HepG2 (cell line): Measurements from ENCODE around the gene ZFPL1. TPM values are rescaled to one million over a fixed set of nuclear protein-coding genes. Genes with fewer than 3 reads are reported as not detected.

Source experiments
- ATAC-seq: fragments of 200-7000 bp; cut with Tn5 transposase; 3 replicates; pipeline ENCODE4 v1.9.1; 2020; ENCODE audit warnings: mild to moderate bottlenecking, moderate library complexity
- BruUV-seq: library from RNA; stranded (reverse); fragments of 400-500 nt; replicated peaks from 2 replicates; lab custom pipeline; 2021; lab: Mats Ljungman, UMichigan
- CTCF ChIA-PET: fragments of 300-600 bp; formaldehyde crosslinking; extraction: SDS; loops from one replicate; lab custom pipeline; 2021; ENCODE audit warnings: low total read pairs, inconsistent platforms, low intra/inter-chr PET ratio; lab: Yijun Ruan, JAX
- POLR2A ChIA-PET: fragments of 350-600 bp; sonication (Branson Sonifier 250); formaldehyde crosslinking; loops from one replicate; lab custom pipeline; 2020; ENCODE audit warnings: antibody characterized with exemption, inconsistent platforms; lab: Yijun Ruan, JAX
- DNase-seq: peaks from one replicate; pipeline ENCODE4 v3.0.0-alpha.2; 2015; ENCODE audit warnings: low spot score
- FAIRE-seq: peaks from 3 replicates; lab custom pipeline; 2011; peaks lifted over from hg19 to GRCh38; lab: Jason Lieb, UNC
- H2AFZ ChIP-seq: one replicate; pipeline ENCODE4 v1.6.1; 2011; ENCODE audit warnings: low read length, inconsistent platforms
- H3K27ac ChIP-seq: fragments of 300-600 bp; 3 replicates; pipeline ENCODE4 v1.8.0; 2011; ENCODE audit warnings: mixed run types, mild to moderate bottlenecking, mixed read lengths, low read length, inconsistent platforms; ENCODE audit not compliant: insufficient read depth; ENCODE audit errors: extremely low read length
- H3K27me3 ChIP-seq, 2 experiments: fragments of 200-600 bp in 1 of 2; 2 replicates in 1 of 2; 3 replicates in 1 of 2; pipeline versions ENCODE4 v1.6.0 to v1.8.0; 2011; ENCODE audit warnings: low read length in 2 of 2, mild to moderate bottlenecking in 2 of 2, moderate library complexity in 2 of 2, inconsistent platforms in 1 of 2; ENCODE audit not compliant: insufficient read depth in 2 of 2, control insufficient read depth in 1 of 2
- H3K36me3 ChIP-seq, 2 experiments: fragments of 200-600 bp in 1 of 2; replicated peaks in 1 of 2; 2 replicates in 1 of 2; 3 replicates in 1 of 2; pipeline versions ENCODE4 v1.5.1 to v1.8.0; 2011; ENCODE audit warnings: low read length in 2 of 2, inconsistent platforms in 1 of 2; ENCODE audit not compliant: insufficient read depth in 2 of 2, control insufficient read depth in 1 of 2
- H3K4me1 ChIP-seq: 2 replicates; pipeline ENCODE4 v1.5.1; 2012; ENCODE audit warnings: low read length, inconsistent platforms; ENCODE audit not compliant: insufficient read depth
- H3K4me2 ChIP-seq: 2 replicates; pipeline ENCODE4 v1.6.0; 2011; ENCODE audit warnings: low read depth, low read length, inconsistent platforms
- H3K4me3 ChIP-seq, 3 experiments: fragments of 200-600 bp in 1 of 3; sonication (generic), shearing (Covaris generic) in 1 of 3; replicated peaks in 1 of 3; 2 replicates each; pipeline ENCODE4 v1.5.1; 2011 to 2016; ENCODE audit warnings: low read length in 3 of 3, inconsistent platforms in 2 of 3, low read depth in 2 of 3, mild to moderate bottlenecking in 2 of 3, control low read depth in 1 of 3, mixed read lengths in 1 of 3; ENCODE audit not compliant: insufficient read depth in 1 of 3
- H3K79me2 ChIP-seq: one replicate; pipeline ENCODE4 v1.6.1; 2011; ENCODE audit warnings: low read length, inconsistent platforms; ENCODE audit not compliant: insufficient read depth
- H3K9ac ChIP-seq: 2 replicates; pipeline ENCODE4 v1.6.0; 2011; ENCODE audit warnings: mild to moderate bottlenecking, low read depth, low read length, inconsistent platforms; ENCODE audit not compliant: insufficient read depth
- H3K9me3 ChIP-seq: 2 replicates; pipeline ENCODE4 v1.5.1; 2012; ENCODE audit warnings: mild to moderate bottlenecking, low read length
- H4K20me1 ChIP-seq: 2 replicates; pipeline ENCODE4 v1.6.0; 2011; ENCODE audit warnings: inconsistent platforms, mild to moderate bottlenecking, low read length, moderate library complexity; ENCODE audit not compliant: insufficient read depth
- ATF7 ChIP-seq, 2 experiments: fragments of 450-650 bp in 1 of 2; sonication (generic) in 1 of 2; formaldehyde crosslinking in 1 of 2; IDR thresholded peaks; 2 replicates each; pipeline versions ENCODE4 v1.4.0 to v1.6.1; 2016 to 2020; ENCODE audit warnings: antibody characterized with exemption in 1 of 2, mild to moderate bottlenecking in 1 of 2, missing genetic modification reagents in 1 of 2
- NR2F6 ChIP-seq, 2 experiments: IDR thresholded peaks; 2 replicates each; pipeline ENCODE4 v1.6.1; 2016; ENCODE audit warnings: antibody characterized with exemption in 1 of 2, mild to moderate bottlenecking in 1 of 2
- POLR2A ChIP-seq, 2 experiments: IDR thresholded peaks; 2 replicates each; pipeline ENCODE4 v1.6.1; 2011; ENCODE audit warnings: low read depth in 2 of 2, low read length in 2 of 2, mild to moderate bottlenecking in 1 of 2, moderate library complexity in 1 of 2; ENCODE audit not compliant: insufficient read depth in 1 of 2
- SIX1 ChIP-seq: sonication (generic); formaldehyde crosslinking; IDR thresholded peaks from 2 replicates; pipeline ENCODE4 v1.4.0; 2020; ENCODE audit warnings: missing genetic modification reagents, borderline replicate concordance
- WGBS: methylation state at CpG from one replicate; pipeline ENCODE4 v1.1.6; 2017; ENCODE audit warnings: low lambda C conversion rate; 5-methylcytosine and 5-hydroxymethylcytosine counted together
- in situ Hi-C: cut with HindIII; loops from 2 replicates; pipeline ENCODE4 v1.10.0; 2017; ENCODE audit warnings: low pct_unique_long_range_greater_than_20kb; ENCODE audit not compliant: extremely low pct_ligation_motif_present
- intact Hi-C: fragments of 100-400 bp; cut with micrococcal nuclease; formaldehyde crosslinking; loops from one replicate; pipeline ENCODE4 v1.10.0; 2022; ENCODE audit not compliant: unreplicated experiment
- polyA plus RNA-seq, 8 experiments: library from polyadenylated mRNA; depleted of rRNA in 3 of 8; stranded (reverse) in 7 of 8; unstranded in 1 of 8; fragments of >200 nt; fragmentation: Illumina TruSeq in 4 of 8; extraction: Trizol in 4 of 8; gene quantifications; 2 replicates each; pipeline versions ENCODE4 v1.2.1 to v1.2.3, GENCODE V29; 2011 to 2016; ENCODE audit warnings: low read depth in 4 of 8, missing spikeins in 1 of 8, mixed read lengths in 1 of 8; ENCODE audit not compliant: insufficient read depth in 1 of 8
- total RNA-seq, 5 experiments: library from RNA; depleted of rRNA; stranded (reverse); fragments of >200 nt; fragmentation: Illumina TruSeq; extraction: Trizol; gene quantifications; 2 replicates each; pipeline ENCODE4 v1.2.3, GENCODE V29; 2016; ENCODE audit warnings: low read depth in 1 of 5
- TF ChIP-seq, protein P1 (sequence below): sonication (generic); formaldehyde crosslinking; IDR thresholded peaks from 2 replicates; pipeline ENCODE4 v1.8.0; 2022; ENCODE audit warnings: mild to moderate bottlenecking, missing genetic modification reagents
- TF ChIP-seq, protein P2 (sequence below): sonication (generic); formaldehyde crosslinking; IDR thresholded peaks from 2 replicates; pipeline ENCODE4 v1.5.0; 2020; ENCODE audit warnings: mild to moderate bottlenecking, missing genetic modification reagents, borderline replicate concordance

The ZFPL1 gene
- total and polyA plus RNA-seq, 2 of the 13 experiments (the other 11 are each of a cell fraction or from before 2014, with no cell fraction given): 32.2 to 56.0 TPM

DNA sequence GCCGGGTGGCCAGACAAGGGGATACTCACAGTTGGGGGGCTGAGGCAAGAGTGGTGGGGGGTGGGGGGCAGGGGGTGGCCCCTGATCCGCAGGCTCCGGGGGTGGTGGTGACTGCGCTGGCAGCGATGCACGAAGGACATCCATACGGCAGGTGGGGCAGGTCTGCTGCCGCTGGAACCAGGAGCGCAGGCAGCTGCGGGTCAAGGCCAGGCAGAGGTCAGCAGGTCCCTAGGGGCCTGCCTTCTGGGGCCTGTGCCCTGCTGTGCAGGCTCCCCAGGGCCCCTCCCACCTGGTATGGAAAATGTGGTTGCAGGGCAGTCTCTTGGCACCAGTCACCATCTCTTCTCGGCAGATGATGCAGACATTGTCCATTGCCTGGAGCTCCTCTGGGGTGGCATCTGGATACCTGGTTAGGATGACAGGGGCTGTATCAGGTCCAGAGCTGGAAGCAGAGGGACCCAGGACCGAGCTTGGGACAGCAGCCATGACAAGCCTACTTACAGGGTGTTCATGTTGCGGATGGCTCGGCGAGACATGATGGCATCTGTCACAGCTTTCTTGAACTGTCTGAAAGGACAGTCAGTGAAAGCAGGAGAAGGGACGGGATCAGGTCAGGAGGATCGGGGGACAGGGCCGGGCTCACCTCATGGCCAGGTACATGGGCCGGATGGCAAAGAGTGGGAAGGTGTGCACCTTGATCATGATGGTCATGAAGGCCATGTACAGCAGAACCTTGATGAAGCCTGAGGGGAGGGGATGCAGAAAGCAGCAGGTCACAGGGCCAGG, 46.8 kb downstream of the ZFPL1 start:
- Histone ChIP-seq H3K9ac (no peak overlapping the region), H2AFZ (no peak overlapping the region), H3K4me1 (peaks cover 20% of the 10 kb centered on the region), H3K27me3 (no peaks in the 10 kb centered on the region; a peak in 1 of 5 replicates), H3K4me2 (no peak overlapping the region), H3K4me3 (no peak overlapping the region), H4K20me1 (peaks cover 17% of the 10 kb centered on the region), H3K36me3 (peaks cover 38 to 63% of the 10 kb centered on the region in 2 experiments), H3K79me2 (peaks cover 26% of the 10 kb centered on the region), H3K27ac (no peak overlapping the region), H3K9me3 (no peaks in the 10 kb centered on the region)
- BruUV-seq: no TSS peak
- no peak for ATAC-seq
- no peak for FAIRE-seq
- in situ Hi-C loops: no loop called here
- DNase-seq: no peak
- WGBS: 95% methylated on average over 18 of the region's 19 CpGs
- intact Hi-C loops: no loop called here
- ChIA-PET POLR2A (interaction anchor here (1.1 to 2.7 kb wide), 4 partner anchors 9 to 51 kb away, joined by 3 to 20 read pairs (median 7); partner anchors contain the start of genes CAPN1, FAU and MRPL49), CTCF (no interaction called here)
- TF ChIP-seq, protein P1, sequence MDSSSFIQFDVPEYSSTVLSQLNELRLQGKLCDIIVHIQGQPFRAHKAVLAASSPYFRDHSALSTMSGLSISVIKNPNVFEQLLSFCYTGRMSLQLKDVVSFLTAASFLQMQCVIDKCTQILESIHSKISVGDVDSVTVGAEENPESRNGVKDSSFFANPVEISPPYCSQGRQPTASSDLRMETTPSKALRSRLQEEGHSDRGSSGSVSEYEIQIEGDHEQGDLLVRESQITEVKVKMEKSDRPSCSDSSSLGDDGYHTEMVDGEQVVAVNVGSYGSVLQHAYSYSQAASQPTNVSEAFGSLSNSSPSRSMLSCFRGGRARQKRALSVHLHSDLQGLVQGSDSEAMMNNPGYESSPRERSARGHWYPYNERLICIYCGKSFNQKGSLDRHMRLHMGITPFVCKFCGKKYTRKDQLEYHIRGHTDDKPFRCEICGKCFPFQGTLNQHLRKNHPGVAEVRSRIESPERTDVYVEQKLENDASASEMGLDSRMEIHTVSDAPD (CRISPR knock-in tag): no peak
- TF ChIP-seq POLR2A (IDR thresholded peaks at IDR 0.05; ENCODE audit: insufficient read depth in 1 of 2, low read depth in 2 of 2, low read length in 2 of 2) (0 out of 4 replicates have a peak, but pooled peaks of 1 of the 2 experiments have one; percentile 8), NR2F6 (IDR thresholded peaks at IDR 0.05) (no peak), NR2F6 (CRISPR knock-in tag; IDR thresholded peaks at IDR 0.05) (no peak), SIX1 (no peak)

DNA sequence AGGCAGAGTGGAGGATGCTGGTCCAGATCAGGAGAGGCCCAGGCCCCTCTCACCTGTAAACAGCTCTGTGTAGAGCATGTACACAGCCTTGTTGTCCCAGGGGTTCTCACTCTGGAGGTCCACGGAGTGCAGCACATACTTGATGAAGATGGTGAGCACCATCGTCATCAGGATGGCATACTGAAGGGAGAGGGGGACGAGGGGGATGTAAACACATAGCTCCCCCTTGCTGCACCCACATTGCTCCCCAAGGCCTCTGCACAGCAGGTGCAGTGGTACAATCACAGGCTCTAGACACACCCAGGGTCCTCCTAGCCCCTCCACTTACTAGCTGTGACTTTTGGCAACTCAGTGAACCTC, 47.4 kb downstream of the ZFPL1 start:
- Histone ChIP-seq H3K79me2 (peaks cover 26% of the 10 kb centered on the region), H3K36me3 (peaks cover 36 to 58% of the 10 kb centered on the region in 2 experiments), H3K4me3 (no peak overlapping the region), H2AFZ (no peak overlapping the region), H3K27ac (no peak overlapping the region), H3K27me3 (no peaks in the 10 kb centered on the region; a peak in 1 of 5 replicates), H3K4me1 (peaks cover 25% of the 10 kb centered on the region), H3K4me2 (no peak overlapping the region), H3K9me3 (no peaks in the 10 kb centered on the region), H3K9ac (no peak overlapping the region), H4K20me1 (peaks cover 17% of the 10 kb centered on the region)
- ATAC-seq: no peak
- no TSS peak for BruUV-seq
- ChIA-PET CTCF (no interaction called here), POLR2A (interaction anchor here (0.8 to 2.7 kb wide), 4 partner anchors 9 to 50 kb away, joined by 3 to 20 read pairs (median 7); partner anchors contain the start of genes CAPN1, FAU and MRPL49)
- intact Hi-C loops (no loop called here), in situ Hi-C loops (no loop called here)
- no peak for DNase-seq
- no CpG with 5 or more reads among the region's 3 CpGs for WGBS
- FAIRE-seq: no peak
- TF ChIP-seq, protein P2, sequence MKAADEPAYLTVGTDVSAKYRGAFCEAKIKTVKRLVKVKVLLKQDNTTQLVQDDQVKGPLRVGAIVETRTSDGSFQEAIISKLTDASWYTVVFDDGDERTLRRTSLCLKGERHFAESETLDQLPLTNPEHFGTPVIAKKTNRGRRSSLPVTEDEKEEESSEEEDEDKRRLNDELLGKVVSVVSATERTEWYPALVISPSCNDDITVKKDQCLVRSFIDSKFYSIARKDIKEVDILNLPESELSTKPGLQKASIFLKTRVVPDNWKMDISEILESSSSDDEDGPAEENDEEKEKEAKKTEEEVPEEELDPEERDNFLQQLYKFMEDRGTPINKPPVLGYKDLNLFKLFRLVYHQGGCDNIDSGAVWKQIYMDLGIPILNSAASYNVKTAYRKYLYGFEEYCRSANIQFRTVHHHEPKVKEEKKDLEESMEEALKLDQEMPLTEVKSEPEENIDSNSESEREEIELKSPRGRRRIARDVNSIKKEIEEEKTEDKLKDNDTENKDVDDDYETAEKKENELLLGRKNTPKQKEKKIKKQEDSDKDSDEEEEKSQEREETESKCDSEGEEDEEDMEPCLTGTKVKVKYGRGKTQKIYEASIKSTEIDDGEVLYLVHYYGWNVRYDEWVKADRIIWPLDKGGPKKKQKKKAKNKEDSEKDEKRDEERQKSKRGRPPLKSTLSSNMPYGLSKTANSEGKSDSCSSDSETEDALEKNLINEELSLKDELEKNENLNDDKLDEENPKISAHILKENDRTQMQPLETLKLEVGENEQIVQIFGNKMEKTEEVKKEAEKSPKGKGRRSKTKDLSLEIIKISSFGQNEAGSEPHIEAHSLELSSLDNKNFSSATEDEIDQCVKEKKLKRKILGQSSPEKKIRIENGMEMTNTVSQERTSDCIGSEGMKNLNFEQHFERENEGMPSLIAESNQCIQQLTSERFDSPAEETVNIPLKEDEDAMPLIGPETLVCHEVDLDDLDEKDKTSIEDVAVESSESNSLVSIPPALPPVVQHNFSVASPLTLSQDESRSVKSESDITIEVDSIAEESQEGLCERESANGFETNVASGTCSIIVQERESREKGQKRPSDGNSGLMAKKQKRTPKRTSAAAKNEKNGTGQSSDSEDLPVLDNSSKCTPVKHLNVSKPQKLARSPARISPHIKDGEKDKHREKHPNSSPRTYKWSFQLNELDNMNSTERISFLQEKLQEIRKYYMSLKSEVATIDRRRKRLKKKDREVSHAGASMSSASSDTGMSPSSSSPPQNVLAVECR: 0 out of 2 replicates have a peak, but pooled peaks have one; percentile 27
- TF ChIP-seq ATF7 (IDR thresholded peaks at IDR 0.05) (no peak), ATF7 (CRISPR knock-in tag; IDR thresholded peaks at IDR 0.05) (no peak)
